B cell (primary cell): Measurements from ENCODE around the gene GPR143.

Source experiments
- CTCF ChIP-seq: fragments of 200-600 bp; IDR thresholded peaks from one replicate; pipeline ENCODE4 v1.8.0; 2022; ENCODE audit warnings: antibody characterized with exemption, mild to moderate bottlenecking
- EZH2 ChIP-seq: IDR thresholded peaks from 2 replicates; pipeline ENCODE4 v1.6.1; 2012; ENCODE audit warnings: borderline replicate concordance, low read depth, mild to moderate bottlenecking, moderate library complexity, low read length; ENCODE audit not compliant: insufficient read depth, poor library complexity, severe bottlenecking

GRCh38 chrX:9677098-9677739, 88.4 kb downstream of the GPR143 start:
- TF ChIP-seq CTCF (no peak), EZH2 (no peak)
